Chondrocyte (in vitro differentiated cells): Measurements from ENCODE around the gene SULF2. TPM values are rescaled to one million over a fixed set of nuclear protein-coding genes. Genes with fewer than 3 reads are reported as not detected.
A peak's percentile ranks its signal among the peaks of the same experiment; 100 is the strongest.

ENCODE experiments used
- DNase-seq: peaks from one replicate; pipeline ENCODE4 v3.0.0; 2021; ENCODE audit warnings: mixed read lengths, low spot score
- H3K27ac Mint-ChIP-seq: one replicate; pipeline ENCODE4 v1.8.0; 2021; ENCODE audit warnings: mild to moderate bottlenecking, moderate library complexity, mixed read lengths; ENCODE audit not compliant: unreplicated experiment
- H3K27me3 Mint-ChIP-seq: 2 replicates; pipeline ENCODE4 v1.8.0; 2021; ENCODE audit warnings: low read depth, mixed read lengths
- H3K36me3 Mint-ChIP-seq: 2 replicates; pipeline ENCODE4 v1.8.0; 2021; ENCODE audit warnings: low read depth, mixed read lengths
- H3K4me1 Mint-ChIP-seq: 2 replicates; pipeline ENCODE4 v1.8.0; 2021; ENCODE audit warnings: low read depth, mild to moderate bottlenecking, mixed read lengths
- H3K4me3 Mint-ChIP-seq: one replicate; pipeline ENCODE4 v1.8.0; 2021; ENCODE audit warnings: mild to moderate bottlenecking, moderate library complexity, mixed read lengths; ENCODE audit not compliant: unreplicated experiment
- H3K9me3 Mint-ChIP-seq: 2 replicates; pipeline ENCODE4 v1.8.0; 2021; ENCODE audit warnings: low read depth, mixed read lengths
- CTCF ChIP-seq: fragments of 200-600 bp; sonication (generic); IDR thresholded peaks from 2 replicates; pipeline ENCODE4 v1.5.0; 2021; ENCODE audit warnings: antibody characterized with exemption, mild to moderate bottlenecking, moderate library complexity
- total RNA-seq: library from RNA; stranded (reverse); gene quantifications from 3 replicates; pipeline ENCODE4 v1.2.1, GENCODE V29; 2021

Gene SULF2
- total RNA-seq, 1 donor from 2014 or later: 82.4 TPM

DNA sequence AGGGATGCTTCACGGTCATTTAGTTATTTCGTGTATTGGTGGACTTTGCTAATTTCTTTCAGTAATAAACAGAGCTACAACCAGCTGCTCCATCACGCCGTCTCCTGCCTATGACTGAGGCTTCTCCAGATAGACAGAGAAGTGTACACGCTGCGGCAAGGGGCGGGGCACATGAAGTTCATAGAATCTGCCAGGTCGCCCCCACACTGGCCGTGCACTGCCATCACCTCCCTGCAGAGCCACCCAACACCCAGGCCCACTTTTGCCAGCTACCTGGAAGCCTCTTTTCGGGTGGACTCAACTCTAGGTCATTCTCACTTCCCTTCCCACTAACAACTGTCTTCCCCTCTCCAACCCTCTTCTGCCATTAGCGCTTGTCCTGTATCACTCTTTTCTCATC lies 88.4 kb downstream of the SULF2 start:
- peaks cover 6% of the 10 kb centered on the region for H3K36me3 Mint-ChIP-seq
- no peaks in the 10 kb centered on the region for H3K9me3 Mint-ChIP-seq
- TF ChIP-seq CTCF: no peak
- H3K4me3 Mint-ChIP-seq: no peak overlapping the region
- H3K27ac Mint-ChIP-seq: no peak overlapping the region
- no peak for DNase-seq
- no peaks in the 10 kb centered on the region for H3K27me3 Mint-ChIP-seq
- peaks cover 16% of the 10 kb centered on the region for H3K4me1 Mint-ChIP-seq

DNA sequence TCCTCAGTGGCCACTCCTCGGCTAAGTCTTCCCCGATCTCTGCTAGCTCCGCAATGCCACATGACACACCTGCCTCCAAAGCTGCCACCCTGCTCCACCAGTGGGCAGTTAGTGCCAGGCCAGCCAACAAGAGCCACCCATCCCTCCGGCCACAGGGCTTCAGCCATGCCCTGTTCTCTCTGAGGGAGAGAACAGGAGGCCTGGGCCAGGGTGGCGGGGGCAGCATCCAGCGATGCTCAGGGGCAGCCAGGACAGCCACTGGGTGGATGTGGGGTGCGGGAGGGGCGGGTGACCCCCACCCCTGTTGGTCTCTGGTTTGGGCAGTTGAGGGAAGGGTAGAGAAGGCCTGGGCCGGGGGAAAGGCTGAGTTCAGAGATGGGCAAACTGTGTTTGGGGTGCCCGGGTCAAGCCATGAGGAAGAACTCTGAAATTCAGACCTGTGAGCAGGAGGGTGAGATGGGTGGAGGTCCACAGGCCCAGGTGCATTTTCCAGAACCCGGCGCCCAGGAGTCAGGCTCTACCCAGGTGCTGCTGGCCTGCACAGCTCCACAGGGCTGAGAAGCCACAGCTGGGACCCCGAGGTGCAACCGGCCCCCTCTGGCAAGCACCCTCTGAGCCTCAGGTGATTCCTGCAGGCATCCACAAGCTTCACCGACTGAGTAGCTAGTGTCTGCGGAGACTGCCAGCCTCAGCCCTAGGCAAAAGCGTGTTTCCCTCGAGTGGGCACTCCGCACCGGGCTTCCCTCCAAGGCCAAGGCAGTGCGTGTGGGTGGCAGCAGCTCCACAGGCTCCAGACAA lies 91.1 kb downstream of the SULF2 start:
- TF ChIP-seq CTCF: no peak
- peak; percentile 63 for DNase-seq
- peaks cover 2% of the 10 kb centered on the region for H3K36me3 Mint-ChIP-seq
- H3K27ac Mint-ChIP-seq: no peak overlapping the region
- H3K4me1 Mint-ChIP-seq: peaks cover 19% of the 10 kb centered on the region
- no peaks in the 10 kb centered on the region for H3K27me3 Mint-ChIP-seq
- H3K4me3 Mint-ChIP-seq: no peak overlapping the region
- no peaks in the 10 kb centered on the region for H3K9me3 Mint-ChIP-seq

- H3K4me3 Mint-ChIP-seq: no peak overlapping the region
- no peaks in the 10 kb centered on the region for H3K27me3 Mint-ChIP-seq
- no peaks in the 10 kb centered on the region for H3K9me3 Mint-ChIP-seq
These were observed 93.7 kb downstream of the SULF2 start for GRCh38 chr20:47691625-47692024.

DNA sequence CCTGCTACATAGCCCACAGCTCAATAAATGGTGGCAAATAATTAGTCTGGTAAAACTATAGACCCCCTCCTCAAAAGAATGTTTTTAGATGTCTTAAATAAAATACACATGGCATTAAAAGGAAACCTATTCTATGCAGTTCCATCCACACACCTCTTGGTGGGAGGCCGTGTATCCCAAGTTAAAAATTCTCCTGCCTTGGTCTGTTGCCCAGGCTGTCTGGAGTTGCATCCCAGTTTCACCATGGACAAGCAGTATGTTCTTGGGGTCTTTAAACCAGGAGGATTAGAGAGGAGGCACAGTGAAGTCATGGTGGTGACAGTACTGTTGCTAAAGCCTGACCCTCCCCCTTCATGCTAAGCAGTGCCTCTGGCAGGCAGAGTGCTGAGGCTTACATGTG lies 95.5 kb downstream of the SULF2 start:
- TF ChIP-seq CTCF: peak; percentile 14
- Mint-ChIP-seq H3K4me3 (no peak overlapping the region), H3K36me3 (peaks cover 2% of the 10 kb centered on the region), H3K27me3 (no peaks in the 10 kb centered on the region), H3K4me1 (peaks cover 52% of the 10 kb centered on the region), H3K9me3 (no peaks in the 10 kb centered on the region), H3K27ac (peak overlapping the region; percentile 66)
- no peak for DNase-seq

More at GRCh38 chr20:47691625-47692024, 93.7 kb downstream of the SULF2 start:
- H3K4me1 Mint-ChIP-seq: peaks cover 44% of the 10 kb centered on the region
- peaks cover 2% of the 10 kb centered on the region for H3K36me3 Mint-ChIP-seq
- TF ChIP-seq CTCF: no peak
- no peak overlapping the region for H3K27ac Mint-ChIP-seq
- DNase-seq: no peak

- Mint-ChIP-seq H3K9me3 (no peaks in the 10 kb centered on the region), H3K4me1 (peaks cover 52% of the 10 kb centered on the region), H3K36me3 (peaks cover 2% of the 10 kb centered on the region), H3K27ac (peak overlapping the region; percentile 41), H3K27me3 (no peaks in the 10 kb centered on the region), H3K4me3 (no peak overlapping the region)
- DNase-seq: peak; percentile 86
- no peak for TF ChIP-seq CTCF
These were observed 96.6 kb downstream of the SULF2 start for GRCh38 chr20:47688385-47689381.
